ENCODE results near the gene GEMIN7. TPM values are rescaled to one million over a fixed set of nuclear protein-coding genes. Genes with fewer than 3 reads are reported as not detected.

Gene GEMIN7
- total and polyA plus RNA-seq, 12 donors: 4.0 to 29.0 (median 16.3) TPM

DNA sequence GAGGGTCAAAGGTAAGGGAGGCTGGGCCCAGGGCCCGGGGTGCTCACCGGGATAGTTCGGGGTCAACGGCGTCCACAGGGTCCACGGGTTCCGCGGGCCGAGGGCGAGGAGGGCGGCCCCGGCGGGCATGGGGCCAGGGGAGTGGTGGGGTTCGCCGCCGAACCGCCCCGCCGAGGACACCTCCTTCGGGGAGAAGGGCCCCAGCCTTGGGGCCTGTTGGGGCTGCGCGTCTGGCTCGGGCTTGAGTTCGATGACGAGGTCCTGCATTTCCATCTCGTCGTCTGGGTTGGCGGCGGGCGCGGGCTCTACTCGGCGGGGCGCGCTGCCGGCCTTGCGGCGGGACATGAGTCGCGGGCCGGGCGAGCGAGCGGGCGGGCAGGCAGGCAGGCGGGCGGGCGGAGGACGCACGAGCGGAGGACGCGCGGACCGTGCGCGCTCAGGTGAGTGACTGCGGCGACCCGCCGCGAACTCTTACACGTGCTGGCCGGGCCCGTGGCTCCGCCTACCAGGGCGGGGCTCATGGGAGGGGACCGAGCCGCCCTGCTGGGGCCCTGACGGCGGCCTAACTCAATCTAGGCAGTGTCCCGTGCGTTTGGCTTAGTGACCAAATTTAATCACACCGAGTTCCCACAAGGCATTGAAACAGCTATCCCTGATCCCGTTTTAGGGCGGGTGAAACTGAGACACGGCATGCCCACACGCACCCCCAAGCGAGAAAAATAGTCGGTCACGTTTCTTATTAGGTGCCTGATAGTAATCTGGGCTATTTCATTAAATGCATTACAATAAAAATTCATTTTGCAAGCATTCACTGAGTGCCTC is 2.8 kb upstream of the GEMIN7 start, which contains the start of gene ZNF296:
Gene ZNF296 (minus strand): TSS at position 450 of the 822 bp plus-strand sequence. CDS start 105 bp downstream, at position 345.
- 3 to 8% (median 6%) methylated on average over 9 to 81 of the region's 81 CpGs for WGBS, 4 donors
- H3K27me3 ChIP-seq: no peaks in the 10 kb centered on the region
- peak within 1 kb of the TSS in 4 of 5 donors; percentile 1 to 67 (median 40) for H3K27ac ChIP-seq
- peak within 1 kb of the TSS in 2 of 4 donors; percentile 34 to 51 for H3K4me3 ChIP-seq
- peaks cover 20 to 30% of the 10 kb centered on the region in 2 donors for H3K4me1 ChIP-seq (replicated peaks in 1 of 2)
- DNase-seq: peak; percentile 67 to 83 (median 74)
- no peaks in the 10 kb centered on the region for H3K9me3 ChIP-seq (replicated peaks in 1 of 3)
- TF ChIP-seq, protein P1, sequence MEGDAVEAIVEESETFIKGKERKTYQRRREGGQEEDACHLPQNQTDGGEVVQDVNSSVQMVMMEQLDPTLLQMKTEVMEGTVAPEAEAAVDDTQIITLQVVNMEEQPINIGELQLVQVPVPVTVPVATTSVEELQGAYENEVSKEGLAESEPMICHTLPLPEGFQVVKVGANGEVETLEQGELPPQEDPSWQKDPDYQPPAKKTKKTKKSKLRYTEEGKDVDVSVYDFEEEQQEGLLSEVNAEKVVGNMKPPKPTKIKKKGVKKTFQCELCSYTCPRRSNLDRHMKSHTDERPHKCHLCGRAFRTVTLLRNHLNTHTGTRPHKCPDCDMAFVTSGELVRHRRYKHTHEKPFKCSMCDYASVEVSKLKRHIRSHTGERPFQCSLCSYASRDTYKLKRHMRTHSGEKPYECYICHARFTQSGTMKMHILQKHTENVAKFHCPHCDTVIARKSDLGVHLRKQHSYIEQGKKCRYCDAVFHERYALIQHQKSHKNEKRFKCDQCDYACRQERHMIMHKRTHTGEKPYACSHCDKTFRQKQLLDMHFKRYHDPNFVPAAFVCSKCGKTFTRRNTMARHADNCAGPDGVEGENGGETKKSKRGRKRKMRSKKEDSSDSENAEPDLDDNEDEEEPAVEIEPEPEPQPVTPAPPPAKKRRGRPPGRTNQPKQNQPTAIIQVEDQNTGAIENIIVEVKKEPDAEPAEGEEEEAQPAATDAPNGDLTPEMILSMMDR (IDR thresholded peaks at IDR 0.05): no peak
- TF ChIP-seq POLR2A (IDR thresholded peaks at IDR 0.05): no peak
- intact Hi-C loops (cut with DNase I): no loop called here
- H3K36me3 ChIP-seq (replicated peaks in 1 of 2): peaks cover 0 to 8% of the 10 kb centered on the region in 2 donors

DNA sequence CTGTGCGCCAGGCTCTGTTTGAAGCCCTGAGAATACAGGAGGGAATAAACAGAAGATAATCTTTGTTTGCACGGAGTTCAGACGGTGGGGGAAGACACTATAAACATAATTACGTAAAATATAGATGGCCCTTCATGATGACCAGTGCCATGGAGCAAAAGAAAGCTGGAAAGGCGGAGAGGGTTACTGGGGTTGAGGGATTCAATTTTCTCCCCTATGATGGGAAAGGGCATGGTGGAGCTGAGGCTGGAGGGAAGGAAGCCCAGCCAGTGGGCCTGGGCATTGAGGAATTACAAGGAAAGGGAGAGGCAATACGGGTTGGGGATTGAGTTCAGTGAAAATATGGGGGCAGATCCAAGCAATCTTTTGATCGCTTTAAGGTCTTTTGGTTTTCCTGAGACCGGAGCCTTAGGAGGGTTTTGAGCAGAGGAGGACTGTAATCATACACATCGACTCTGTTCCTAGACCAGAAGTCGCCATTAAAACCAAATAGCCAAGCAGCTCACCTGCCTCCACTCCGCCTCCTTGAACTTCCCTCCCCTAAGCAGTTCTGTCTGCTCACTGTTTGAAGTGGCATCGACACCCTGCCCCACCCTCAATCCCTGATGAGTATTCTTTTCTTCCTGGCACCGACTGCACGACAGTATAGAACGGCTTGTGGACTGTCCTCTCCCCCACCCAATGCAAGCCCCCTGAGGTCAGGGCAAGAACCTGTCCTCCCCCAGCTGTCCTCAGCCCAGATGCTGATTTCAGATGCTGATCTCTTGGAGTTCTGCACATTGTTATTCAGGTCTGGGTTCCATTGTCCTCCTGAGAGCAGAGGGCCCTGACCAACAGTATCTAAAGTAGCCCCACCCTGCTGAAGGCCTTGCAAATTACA is 2.0 kb upstream of the GEMIN7 start:
- 76 to 78% (median 77%) methylated on average over 15 of the region's 15 CpGs for WGBS, 4 donors
- DNase-seq: no peak
- Histone ChIP-seq H3K9me3 (replicated peaks in 1 of 3) (no peaks in the 10 kb centered on the region), H3K36me3 (replicated peaks in 1 of 2) (peaks cover 0 to 6% of the 10 kb centered on the region in 2 donors), H3K27ac (peak overlapping the region in 2 of 5 donors; percentile 1 to 67), H3K4me1 (replicated peaks in 1 of 2) (peaks cover 20 to 30% of the 10 kb centered on the region in 2 donors), H3K27me3 (no peaks in the 10 kb centered on the region), H3K4me3 (peak overlapping the region in 1 of 4 donors; percentile 51)
- intact Hi-C loops (cut with DNase I): no loop called here
- TF ChIP-seq, protein P1 (IDR thresholded peaks at IDR 0.05): no peak
- no peak for TF ChIP-seq POLR2A (IDR thresholded peaks at IDR 0.05)

DNA sequence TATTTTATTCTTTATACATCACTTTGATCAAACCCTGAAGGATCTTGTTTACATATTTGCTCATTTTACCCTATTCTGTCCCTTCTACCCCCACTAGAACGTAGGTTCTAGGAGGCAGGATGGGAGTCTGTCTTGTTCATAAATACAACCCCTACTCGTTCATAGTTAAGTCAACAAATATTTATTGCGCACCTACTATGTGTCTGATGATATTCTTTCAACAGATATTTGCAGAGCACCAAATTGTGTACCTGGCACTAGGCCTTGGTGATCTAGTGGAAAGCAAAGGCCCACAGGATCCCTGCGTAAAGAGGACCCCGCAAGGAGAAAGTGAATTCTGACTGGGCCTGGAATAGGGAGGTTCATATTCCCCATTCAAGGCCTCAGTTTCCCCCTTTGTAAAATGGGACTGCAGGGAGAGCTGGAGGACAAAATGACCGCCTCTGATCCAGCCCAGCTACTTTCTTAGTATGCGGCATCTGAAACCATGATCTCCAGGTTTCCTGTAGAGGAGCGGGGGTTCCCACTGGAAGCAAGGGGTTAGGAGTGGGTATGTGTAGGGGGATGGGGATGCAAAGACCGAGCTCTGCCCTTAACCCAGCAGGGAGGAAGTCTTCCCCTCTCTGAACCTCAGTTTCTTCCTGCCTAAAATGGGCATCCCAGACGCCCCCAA is 534 bp upstream of the GEMIN7 start:
- peak overlapping the region in 1 of 5 donors; percentile 59 for H3K27ac ChIP-seq
- intact Hi-C loops (cut with DNase I): no loop called here
- WGBS, 4 donors: 51 to 67% (median 53%) methylated on average over 5 to 10 of the region's 10 CpGs
- TF ChIP-seq, protein P1 (IDR thresholded peaks at IDR 0.05): no peak
- H3K9me3 ChIP-seq (replicated peaks in 1 of 3): no peaks in the 10 kb centered on the region
- peak overlapping the region in 2 of 4 donors; percentile 75 to 98 for H3K4me3 ChIP-seq
- no peak for DNase-seq
- peaks cover 0 to 9% of the 10 kb centered on the region in 2 donors for H3K36me3 ChIP-seq (replicated peaks in 1 of 2)
- no peaks in the 10 kb centered on the region for H3K27me3 ChIP-seq
- peaks cover 20 to 30% of the 10 kb centered on the region in 2 donors for H3K4me1 ChIP-seq (replicated peaks in 1 of 2)

Data from adrenal gland (tissue), 12 donors.